Stomach (tissue), 4 donors: Measurements from ENCODE around the gene RCCD1.

ENCODE experiments used
- EP300 ChIP-seq: sonication (generic); formaldehyde crosslinking; IDR thresholded peaks from one replicate; pipeline ENCODE4 v1.6.1; 2017; ENCODE audit warnings: antibody characterized with exemption
- POLR2A ChIP-seq, 4 donors: fragments of 450-650 bp; IDR thresholded peaks; one replicate each; pipeline ENCODE4 v1.6.1; 2016; ENCODE audit warnings: antibody characterized with exemption in 4 of 4, control low read depth in 2 of 4, mild to moderate bottlenecking in 1 of 4, moderate library complexity in 1 of 4
- TF ChIP-seq, protein P1 (sequence below), 7 experiments: fragments of 450-650 bp in 4 of 7; fragments of 200-600 bp in 3 of 7; sonication (generic) in 3 of 7; IDR thresholded peaks; one replicate each; pipeline ENCODE4 v1.5.1; 2016 to 2019; ENCODE audit warnings: antibody characterized with exemption in 7 of 7, control low read depth in 2 of 7, mild to moderate bottlenecking in 1 of 7

DNA sequence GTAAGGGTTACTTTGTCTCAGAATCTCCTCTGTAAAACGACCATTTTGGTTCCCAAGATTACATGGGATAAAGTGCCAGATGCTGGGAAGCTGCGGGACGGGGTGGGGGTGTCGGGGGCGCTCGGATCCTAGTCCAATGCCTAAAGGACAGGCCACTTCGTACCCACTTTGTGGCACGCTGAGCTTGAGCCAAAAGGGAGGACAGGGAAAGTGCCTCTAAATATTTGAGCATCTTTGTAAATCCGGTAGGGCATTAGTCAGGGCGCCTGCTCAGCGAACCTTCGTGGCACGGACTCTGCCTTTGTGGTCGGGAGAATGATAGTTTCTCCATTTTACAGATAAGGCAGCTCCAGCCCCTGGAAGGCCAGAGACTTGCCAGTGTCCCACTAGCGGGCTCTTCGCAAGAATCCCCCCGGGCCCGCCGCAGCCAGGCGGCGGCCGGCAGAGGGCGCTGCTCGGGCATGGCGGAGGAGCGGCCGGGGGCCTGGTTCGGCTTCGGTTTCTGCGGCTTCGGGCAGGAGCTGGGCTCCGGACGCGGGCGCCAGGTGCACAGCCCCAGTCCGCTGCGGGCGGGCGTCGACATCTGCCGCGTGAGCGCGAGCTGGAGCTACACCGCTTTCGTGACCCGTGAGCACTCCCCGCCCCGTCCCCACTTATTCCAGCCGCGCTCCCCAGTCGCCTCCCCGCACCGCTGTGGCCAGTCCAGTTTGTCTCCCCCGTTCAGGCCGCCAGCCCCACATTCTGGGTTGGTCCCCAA, 1.8 kb downstream of the RCCD1 start:
- TF ChIP-seq, protein P1, sequence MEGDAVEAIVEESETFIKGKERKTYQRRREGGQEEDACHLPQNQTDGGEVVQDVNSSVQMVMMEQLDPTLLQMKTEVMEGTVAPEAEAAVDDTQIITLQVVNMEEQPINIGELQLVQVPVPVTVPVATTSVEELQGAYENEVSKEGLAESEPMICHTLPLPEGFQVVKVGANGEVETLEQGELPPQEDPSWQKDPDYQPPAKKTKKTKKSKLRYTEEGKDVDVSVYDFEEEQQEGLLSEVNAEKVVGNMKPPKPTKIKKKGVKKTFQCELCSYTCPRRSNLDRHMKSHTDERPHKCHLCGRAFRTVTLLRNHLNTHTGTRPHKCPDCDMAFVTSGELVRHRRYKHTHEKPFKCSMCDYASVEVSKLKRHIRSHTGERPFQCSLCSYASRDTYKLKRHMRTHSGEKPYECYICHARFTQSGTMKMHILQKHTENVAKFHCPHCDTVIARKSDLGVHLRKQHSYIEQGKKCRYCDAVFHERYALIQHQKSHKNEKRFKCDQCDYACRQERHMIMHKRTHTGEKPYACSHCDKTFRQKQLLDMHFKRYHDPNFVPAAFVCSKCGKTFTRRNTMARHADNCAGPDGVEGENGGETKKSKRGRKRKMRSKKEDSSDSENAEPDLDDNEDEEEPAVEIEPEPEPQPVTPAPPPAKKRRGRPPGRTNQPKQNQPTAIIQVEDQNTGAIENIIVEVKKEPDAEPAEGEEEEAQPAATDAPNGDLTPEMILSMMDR (IDR thresholded peaks at IDR 0.05), result peak in 5 of 7 experiments; percentile 66 to 99 (median 93)
- TF ChIP-seq EP300 (no peak), POLR2A (IDR thresholded peaks at IDR 0.05) (no peak)
